Measurements from ENCODE around the gene TMEM242. TPM values are rescaled to one million over a fixed set of nuclear protein-coding genes. Genes with fewer than 3 reads are reported as not detected.

The TMEM242 gene
- total RNA-seq, 1 experiment from 2014 or later = 9.3 TPM

- Histone ChIP-seq H3K27ac (no peak overlapping the region), H3K36me3 (no peaks in the 10 kb centered on the region), H3K4me1 (replicated peaks) (no peaks in the 10 kb centered on the region), H3K9me3 (replicated peaks) (no peaks in the 10 kb centered on the region), H3K27me3 (replicated peaks) (0 out of 2 replicates have a peak, but pooled peaks cover 3% of the 10 kb centered on the region), H3K4me3 (no peak overlapping the region)
- no peak for DNase-seq (ENCODE audit: low read depth in 1 of 2, low spot score in 2 of 2)
These were observed 68.2 kb downstream of the TMEM242 start for GRCh38 chr6:157255079-157255478.

GRCh38 chr6:157254538-157254937 lies 68.8 kb downstream of the TMEM242 start:
- H3K36me3 ChIP-seq = no peaks in the 10 kb centered on the region
- no peak overlapping the region for H3K27ac ChIP-seq
- no peak for DNase-seq (ENCODE audit: low read depth in 1 of 2, low spot score in 2 of 2)
- 0 out of 2 replicates have a peak, but pooled peaks cover 3% of the 10 kb centered on the region for H3K27me3 ChIP-seq (replicated peaks)
- no peaks in the 10 kb centered on the region for H3K9me3 ChIP-seq (replicated peaks)
- H3K4me3 ChIP-seq = no peak overlapping the region
- no peaks in the 10 kb centered on the region for H3K4me1 ChIP-seq (replicated peaks)

- Histone ChIP-seq H3K27me3 (replicated peaks) (0 out of 2 replicates have a peak, but pooled peaks cover 3% of the 10 kb centered on the region), H3K9me3 (replicated peaks) (no peaks in the 10 kb centered on the region), H3K4me3 (no peak overlapping the region), H3K4me1 (replicated peaks) (no peaks in the 10 kb centered on the region), H3K27ac (no peak overlapping the region), H3K36me3 (no peaks in the 10 kb centered on the region)
- DNase-seq (ENCODE audit: low read depth in 1 of 2, low spot score in 2 of 2) = no peak
These were observed 69.6 kb downstream of the TMEM242 start for GRCh38 chr6:157253699-157254098.

- Histone ChIP-seq H3K4me3 (no peak overlapping the region), H3K27ac (no peak overlapping the region), H3K9me3 (replicated peaks) (peaks cover 4% of the 10 kb centered on the region; the same call in 1 of the 2 replicates), H3K4me1 (replicated peaks) (no peaks in the 10 kb centered on the region), H3K27me3 (replicated peaks) (0 out of 2 replicates have a peak, but pooled peaks cover 3% of the 10 kb centered on the region), H3K36me3 (no peaks in the 10 kb centered on the region)
- no peak for DNase-seq (ENCODE audit: low read depth in 1 of 2, low spot score in 2 of 2)
These were observed 70.3 kb downstream of the TMEM242 start for GRCh38 chr6:157253017-157253416.

- Histone ChIP-seq H3K27me3 (replicated peaks) (0 out of 2 replicates have a peak, but pooled peaks cover 3% of the 10 kb centered on the region), H3K27ac (no peak overlapping the region), H3K4me3 (no peak overlapping the region), H3K36me3 (no peaks in the 10 kb centered on the region), H3K4me1 (replicated peaks) (no peaks in the 10 kb centered on the region), H3K9me3 (replicated peaks) (peaks cover 4% of the 10 kb centered on the region; the same call in 1 of the 2 replicates)
- no peak for DNase-seq (ENCODE audit: low read depth in 1 of 2, low spot score in 2 of 2)
These were observed 71.6 kb downstream of the TMEM242 start for GRCh38 chr6:157251586-157252247.

- Histone ChIP-seq H3K36me3 (no peaks in the 10 kb centered on the region), H3K9me3 (replicated peaks) (peaks cover 4% of the 10 kb centered on the region; the same call in 1 of the 2 replicates), H3K27ac (no peak overlapping the region), H3K4me1 (replicated peaks) (no peaks in the 10 kb centered on the region), H3K4me3 (no peak overlapping the region), H3K27me3 (replicated peaks) (0 out of 2 replicates have a peak, but pooled peaks cover 3% of the 10 kb centered on the region)
- DNase-seq (ENCODE audit: low read depth in 1 of 2, low spot score in 2 of 2) = no peak
These were observed 73.5 kb downstream of the TMEM242 start for GRCh38 chr6:157249826-157250225.

GRCh38 chr6:157248264-157248663 lies 75.1 kb downstream of the TMEM242 start:
- Histone ChIP-seq H3K27ac (no peak overlapping the region), H3K4me1 (replicated peaks) (no peaks in the 10 kb centered on the region), H3K36me3 (no peaks in the 10 kb centered on the region), H3K4me3 (no peak overlapping the region), H3K27me3 (replicated peaks) (0 out of 2 replicates have a peak, but pooled peaks cover 3% of the 10 kb centered on the region), H3K9me3 (replicated peaks) (peaks cover 4% of the 10 kb centered on the region; the same call in 1 of the 2 replicates)
- DNase-seq (ENCODE audit: low read depth in 1 of 2, low spot score in 2 of 2) = no peak

GRCh38 chr6:157246771-157247484 lies 76.4 kb downstream of the TMEM242 start:
- Histone ChIP-seq H3K27ac (no peak overlapping the region), H3K4me1 (replicated peaks) (no peaks in the 10 kb centered on the region), H3K9me3 (replicated peaks) (peaks cover 4% of the 10 kb centered on the region; the same call in 1 of the 2 replicates), H3K36me3 (no peaks in the 10 kb centered on the region), H3K27me3 (replicated peaks) (0 out of 2 replicates have a peak, but pooled peaks cover 3% of the 10 kb centered on the region), H3K4me3 (no peak overlapping the region)
- DNase-seq (ENCODE audit: low read depth in 1 of 2, low spot score in 2 of 2) = no peak

GRCh38 chr6:157246048-157246630 lies 77.2 kb downstream of the TMEM242 start:
- H3K4me1 ChIP-seq (replicated peaks) = no peaks in the 10 kb centered on the region
- no peak overlapping the region for H3K4me3 ChIP-seq
- H3K36me3 ChIP-seq = no peaks in the 10 kb centered on the region
- H3K9me3 ChIP-seq (replicated peaks) = peaks cover 6% of the 10 kb centered on the region
- H3K27me3 ChIP-seq (replicated peaks) = no peaks in the 10 kb centered on the region
- H3K27ac ChIP-seq = no peak overlapping the region
- no peak for DNase-seq (ENCODE audit: low read depth in 1 of 2, low spot score in 2 of 2)

- H3K36me3 ChIP-seq = no peaks in the 10 kb centered on the region
- no peak for DNase-seq (ENCODE audit: low read depth in 1 of 2, low spot score in 2 of 2)
- no peaks in the 10 kb centered on the region for H3K27me3 ChIP-seq (replicated peaks)
- H3K4me1 ChIP-seq (replicated peaks) = peaks cover 2% of the 10 kb centered on the region
- H3K27ac ChIP-seq = no peak overlapping the region
- peaks cover 8% of the 10 kb centered on the region for H3K9me3 ChIP-seq (replicated peaks)
- H3K4me3 ChIP-seq = no peak overlapping the region
These were observed 77.9 kb downstream of the TMEM242 start for GRCh38 chr6:157245436-157245835.

- DNase-seq (ENCODE audit: low read depth in 1 of 2, low spot score in 2 of 2) = no peak
- H3K9me3 ChIP-seq (replicated peaks) = peaks cover 8% of the 10 kb centered on the region
- peaks cover 7% of the 10 kb centered on the region for H3K4me1 ChIP-seq (replicated peaks)
- H3K4me3 ChIP-seq = no peak overlapping the region
- no peak overlapping the region for H3K27ac ChIP-seq
- no peaks in the 10 kb centered on the region for H3K36me3 ChIP-seq
- H3K27me3 ChIP-seq (replicated peaks) = no peaks in the 10 kb centered on the region
These were observed 78.5 kb downstream of the TMEM242 start for GRCh38 chr6:157244780-157245179.

GRCh38 chr6:157244175-157244574 lies 79.1 kb downstream of the TMEM242 start:
- Histone ChIP-seq H3K36me3 (no peaks in the 10 kb centered on the region), H3K27me3 (replicated peaks) (no peaks in the 10 kb centered on the region), H3K4me1 (replicated peaks) (peaks cover 7% of the 10 kb centered on the region), H3K27ac (no peak overlapping the region), H3K4me3 (no peak overlapping the region), H3K9me3 (replicated peaks) (peaks cover 8% of the 10 kb centered on the region)
- no peak for DNase-seq (ENCODE audit: low read depth in 1 of 2, low spot score in 2 of 2)

GRCh38 chr6:157242791-157243190 lies 80.5 kb downstream of the TMEM242 start:
- H3K27me3 ChIP-seq (replicated peaks) = no peaks in the 10 kb centered on the region
- no peak for DNase-seq (ENCODE audit: low read depth in 1 of 2, low spot score in 2 of 2)
- peaks cover 4% of the 10 kb centered on the region; the same call in 1 of the 2 replicates for H3K9me3 ChIP-seq (replicated peaks)
- peaks cover 7% of the 10 kb centered on the region for H3K4me1 ChIP-seq (replicated peaks)
- no peak overlapping the region for H3K4me3 ChIP-seq
- no peak overlapping the region for H3K27ac ChIP-seq
- no peaks in the 10 kb centered on the region for H3K36me3 ChIP-seq

GRCh38 chr6:157240960-157241311 lies 82.4 kb downstream of the TMEM242 start:
- no peak overlapping the region for H3K27ac ChIP-seq

More at GRCh38 chr6:157240960-157241311, 82.4 kb downstream of the TMEM242 start:
- no peak for DNase-seq (ENCODE audit: low read depth in 1 of 2, low spot score in 2 of 2)
- peaks cover 4% of the 10 kb centered on the region; the same call in 1 of the 2 replicates for H3K9me3 ChIP-seq (replicated peaks)
- no peaks in the 10 kb centered on the region for H3K36me3 ChIP-seq
- peaks cover 13% of the 10 kb centered on the region for H3K4me1 ChIP-seq (replicated peaks)
- peaks cover 11% of the 10 kb centered on the region for H3K27me3 ChIP-seq (replicated peaks)
- no peak overlapping the region for H3K4me3 ChIP-seq
